Esophagus (tissue), 2 donors: ENCODE results near the gene EMSY. TPM values are rescaled to one million over a fixed set of nuclear protein-coding genes. Genes with fewer than 3 reads are reported as not detected.

Source experiments
- polyA plus RNA-seq, 2 donors: library from polyadenylated mRNA; stranded (reverse); fragments of 200-250 nt; gene quantifications; one replicate each; pipeline ENCODE4 v1.2.3, GENCODE V29; 2013
- donor health status: healthy with polysubstance abuse.
- donor health status: Bipolar disorder and iron deficiency.

EMSY gene
- polyA plus RNA-seq, 2 donors: 4.4 to 4.6 TPM

Other genes with a start within 250 kb of the EMSY start
- gene WNT11, start 238.5 kb upstream of the EMSY start, polyA plus RNA-seq: under 1 TPM; 0.20 to 0.25 TPM
- 1 to 10 TPM; 5.5 to 6.6 TPM for gene THAP12, start 63.9 kb upstream of the EMSY start, polyA plus RNA-seq
- gene GVQW3, start 63.7 kb upstream of the EMSY start, polyA plus RNA-seq: under 1 TPM; 0.11 to 0.16 TPM
- gene LRRC32, start 225.7 kb downstream of the EMSY start, polyA plus RNA-seq: 1 to 10 TPM; 8.1 to 8.5 TPM